HG02852 (cell line): ENCODE measurements around the gene NEK3.
"Not testable (repeated sequence)": the region's sequence is repeated elsewhere in the genome, so short reads cannot be mapped to it uniquely, and the experiment has no call there.

Source experiments
- ATAC-seq: cut with Tn5 transposase; IDR thresholded peaks from one replicate; pipeline ENCODE4 v1.9.1; 2021; ENCODE audit warnings: mild to moderate bottlenecking, moderate library complexity; ENCODE audit not compliant: unreplicated experiment

The NEK3 gene, protein sequence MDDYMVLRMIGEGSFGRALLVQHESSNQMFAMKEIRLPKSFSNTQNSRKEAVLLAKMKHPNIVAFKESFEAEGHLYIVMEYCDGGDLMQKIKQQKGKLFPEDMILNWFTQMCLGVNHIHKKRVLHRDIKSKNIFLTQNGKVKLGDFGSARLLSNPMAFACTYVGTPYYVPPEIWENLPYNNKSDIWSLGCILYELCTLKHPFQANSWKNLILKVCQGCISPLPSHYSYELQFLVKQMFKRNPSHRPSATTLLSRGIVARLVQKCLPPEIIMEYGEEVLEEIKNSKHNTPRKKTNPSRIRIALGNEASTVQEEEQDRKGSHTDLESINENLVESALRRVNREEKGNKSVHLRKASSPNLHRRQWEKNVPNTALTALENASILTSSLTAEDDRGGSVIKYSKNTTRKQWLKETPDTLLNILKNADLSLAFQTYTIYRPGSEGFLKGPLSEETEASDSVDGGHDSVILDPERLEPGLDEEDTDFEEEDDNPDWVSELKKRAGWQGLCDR

DNA sequence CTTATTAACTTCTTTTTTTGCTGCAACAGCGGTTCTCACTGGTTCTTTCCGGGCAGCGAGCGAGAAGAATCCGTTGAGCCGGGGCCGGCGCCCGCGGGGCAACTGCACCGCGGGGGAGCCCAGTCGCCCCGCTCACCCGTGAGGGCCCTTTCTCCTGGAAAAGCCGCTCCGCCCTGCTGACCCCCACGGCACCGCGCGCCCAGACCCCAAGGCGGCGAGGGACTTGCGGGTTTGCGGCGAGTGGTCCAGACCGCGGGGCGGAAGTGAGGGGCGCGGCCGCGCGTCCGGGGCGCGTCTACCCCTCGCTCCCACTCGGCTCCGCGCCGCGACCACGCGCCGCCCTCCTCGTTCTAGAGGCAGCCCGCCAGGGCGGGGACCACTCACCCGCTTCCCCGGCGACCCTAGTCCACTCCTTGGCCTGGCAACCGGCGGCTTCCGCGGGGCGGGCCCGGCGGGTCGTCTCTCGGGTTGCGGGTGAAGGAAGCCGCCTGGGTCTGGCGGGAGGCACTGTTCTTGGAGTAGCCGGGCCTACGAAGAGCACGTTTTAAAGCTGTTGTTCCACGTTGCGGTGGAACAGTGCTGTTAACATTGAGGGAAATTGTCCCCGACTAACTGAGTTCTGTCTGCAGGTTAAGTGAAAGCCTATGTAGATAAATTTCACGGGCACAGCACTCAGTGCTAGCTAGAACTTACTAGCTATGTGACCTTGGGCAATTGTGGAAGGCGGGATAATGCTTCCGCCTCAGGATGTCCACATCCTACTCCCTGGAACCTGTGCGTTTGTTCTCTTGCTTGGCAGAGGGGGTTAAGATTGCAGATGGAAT, at the start of gene NEK3:
NEK3 (minus strand) TSS at position 439 of the 824 bp plus-strand sequence. CDS start 3,406 bp downstream, outside the sequence.
- peak; percentile 73 for ATAC-seq

DNA sequence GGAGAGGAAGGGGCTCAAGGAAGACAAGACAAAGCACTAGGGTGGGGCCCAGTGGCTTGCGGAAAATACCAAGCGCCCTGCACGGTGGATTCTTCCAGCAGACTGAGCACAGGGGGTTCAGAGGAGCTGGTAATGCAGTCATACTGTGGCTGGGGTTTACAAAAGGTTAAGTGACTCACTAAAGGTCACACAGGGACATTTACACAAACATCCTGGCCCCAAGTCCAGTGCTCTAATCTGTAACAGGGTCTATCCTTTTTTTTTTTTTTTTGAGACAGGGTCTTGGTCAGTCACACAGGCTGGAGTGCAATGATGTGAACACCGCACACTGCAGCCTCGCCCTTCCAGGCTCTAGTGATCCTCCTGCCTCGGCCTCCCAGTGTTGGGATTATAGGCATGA, 49.0 kb upstream of the NEK3 start:
- not testable (repeated sequence) for ATAC-seq

DNA sequence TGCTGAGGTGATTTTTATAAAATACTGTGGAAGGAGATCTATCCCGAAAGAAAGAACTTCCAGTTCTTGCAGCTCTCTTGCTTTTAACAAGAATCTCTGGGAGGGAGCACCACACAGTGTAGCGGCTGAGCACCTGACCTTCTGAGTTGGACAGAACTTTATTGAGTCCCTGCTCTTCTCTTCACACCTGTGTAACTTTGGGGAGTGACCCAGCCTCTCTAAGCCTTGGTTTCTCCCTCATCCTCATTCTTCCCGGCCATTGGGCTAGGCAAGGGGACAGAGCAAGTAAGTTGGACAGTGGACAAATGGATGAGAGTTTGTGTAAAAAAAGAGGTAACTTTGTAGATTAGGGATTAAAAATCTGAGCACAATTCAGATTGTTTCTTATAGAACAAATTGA, 48.5 kb upstream of the NEK3 start:
- ATAC-seq, result not testable (repeated sequence)

DNA sequence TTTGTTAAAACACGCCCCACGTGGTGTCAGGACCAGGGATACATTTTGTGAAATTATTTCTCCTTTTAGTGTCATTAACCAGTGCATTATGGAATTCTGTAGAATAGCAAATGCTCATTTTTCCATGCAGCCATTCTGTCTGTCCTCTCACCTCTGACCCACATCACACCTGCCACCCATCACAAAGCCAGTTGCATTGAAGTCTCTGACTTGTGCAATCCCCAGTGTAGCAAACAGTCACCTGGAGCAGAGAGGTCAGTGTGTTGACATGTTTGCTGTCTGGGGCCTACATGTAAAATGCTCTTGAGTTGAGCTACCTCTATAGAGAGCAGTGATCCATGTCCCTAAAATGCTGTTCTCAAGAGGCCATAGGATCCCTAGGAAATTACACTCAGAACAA, 47.9 kb upstream of the NEK3 start:
- not testable (repeated sequence) for ATAC-seq

DNA sequence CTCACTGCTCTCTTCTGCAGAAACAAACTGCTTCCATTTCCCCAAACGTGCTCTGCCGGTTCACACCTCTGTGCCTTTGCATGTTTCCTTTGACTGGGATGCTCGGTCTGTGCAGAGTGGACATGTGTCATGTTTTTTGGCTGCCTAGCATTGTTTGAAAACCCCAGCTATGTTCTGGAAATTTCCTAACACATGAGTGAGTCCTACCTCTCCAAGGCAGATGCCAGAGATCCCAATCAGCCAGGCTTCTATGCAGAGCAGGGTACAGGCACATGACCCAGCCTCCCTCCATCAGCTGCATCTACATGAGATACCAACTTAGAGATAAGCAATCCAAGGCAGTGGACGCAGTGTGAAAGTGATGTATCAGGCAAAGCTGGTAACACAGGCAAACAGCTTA, 45.1 kb upstream of the NEK3 start:
- not testable (repeated sequence) for ATAC-seq

DNA sequence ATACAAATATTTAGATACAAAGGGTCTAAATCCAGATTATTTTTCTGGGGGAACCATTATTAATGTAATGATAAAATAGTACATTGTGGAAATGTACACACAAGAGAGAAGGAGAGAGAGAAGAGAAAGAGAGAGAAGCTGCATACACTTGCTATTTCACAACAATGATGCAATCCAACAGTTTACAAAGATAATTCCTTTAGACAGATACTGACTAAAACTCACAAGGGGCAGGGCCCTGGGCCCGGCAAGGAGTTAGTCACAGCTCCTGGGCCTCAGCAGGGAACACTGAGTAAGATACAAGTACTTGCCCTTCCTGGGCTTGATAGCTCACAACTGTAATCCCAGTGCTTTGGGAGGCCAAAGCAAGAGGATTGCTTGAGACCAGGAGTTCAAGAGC, 44.5 kb upstream of the NEK3 start:
- not testable (repeated sequence) for ATAC-seq

DNA sequence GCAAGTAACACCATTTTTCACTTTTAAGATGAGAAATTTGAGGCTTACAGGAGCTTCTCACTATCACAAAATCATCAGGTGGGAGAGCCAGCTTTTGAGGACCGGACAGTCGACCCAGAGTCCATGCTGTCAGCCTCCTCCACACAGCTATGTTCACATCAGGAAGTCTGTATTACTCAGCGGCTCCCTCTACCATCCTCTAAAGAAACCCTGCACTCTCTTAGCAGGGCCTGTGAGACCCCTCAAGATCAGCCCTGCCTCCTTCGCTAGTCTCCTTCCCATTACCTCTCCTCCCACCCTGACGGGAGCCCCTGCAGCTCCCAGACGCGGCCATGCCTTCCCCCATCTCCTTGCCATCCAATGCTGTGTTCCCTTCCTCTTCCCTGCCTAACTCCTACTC, 43.1 kb upstream of the NEK3 start:
- not testable (repeated sequence) for ATAC-seq

DNA sequence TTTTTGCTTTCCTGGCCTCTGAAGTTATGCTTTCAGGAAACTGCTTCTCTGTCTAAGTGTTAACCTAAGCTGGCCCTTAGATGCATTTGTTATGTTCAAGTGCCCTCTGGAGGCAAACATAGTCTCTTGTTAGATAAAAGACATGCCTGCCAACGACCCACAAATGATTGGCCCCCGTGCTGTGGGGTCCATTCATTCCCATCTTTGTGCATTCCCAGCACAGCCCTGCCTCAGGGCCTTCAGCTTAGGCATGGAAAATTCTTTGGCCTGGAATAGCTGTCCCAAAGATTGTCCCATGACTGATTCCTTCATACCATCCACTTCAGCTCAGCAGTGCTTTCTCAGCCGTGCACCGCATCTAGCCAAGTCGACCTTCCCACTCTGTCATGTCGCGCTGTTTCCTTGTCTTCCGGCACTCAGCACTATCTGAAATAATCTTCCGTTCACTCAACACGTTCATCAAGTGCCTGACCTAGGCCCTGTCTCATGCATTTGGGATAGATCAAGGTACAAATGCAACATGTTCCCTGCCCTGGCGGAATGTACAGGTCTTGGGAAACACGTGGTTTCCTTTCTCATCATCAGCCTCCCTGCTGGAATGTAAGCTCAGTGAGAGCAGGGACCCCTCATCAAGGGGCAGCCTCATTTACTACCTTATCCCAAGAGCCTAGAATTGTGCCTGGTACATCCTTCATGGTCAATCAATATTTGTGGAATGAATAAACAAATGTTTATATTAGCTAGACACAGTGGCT, 42.2 kb upstream of the NEK3 start:
- ATAC-seq, result not testable (repeated sequence)

DNA sequence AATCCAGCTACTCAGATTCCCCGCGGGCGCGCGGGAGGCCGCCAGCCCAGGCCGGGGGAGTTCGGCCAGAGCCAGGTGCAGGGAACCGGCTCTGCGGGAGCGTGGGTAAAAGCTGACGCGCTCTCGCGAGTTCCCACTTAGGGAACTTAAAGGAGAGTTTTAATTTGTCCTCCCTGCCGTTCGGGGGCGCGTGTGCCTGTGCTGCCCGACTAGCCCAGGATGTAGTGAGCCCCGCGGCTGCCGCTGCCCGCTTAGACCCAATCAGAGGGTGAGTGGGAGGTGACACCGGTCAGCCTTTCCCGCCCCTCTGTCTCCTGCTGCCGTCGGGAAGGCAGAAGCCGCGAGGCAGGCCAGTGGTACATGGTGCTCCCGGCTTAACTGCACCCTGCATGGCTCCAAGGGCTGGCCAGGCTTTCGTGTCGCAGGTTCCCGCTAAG, 36.0 kb upstream of the NEK3 start:
- peak; percentile 65 for ATAC-seq

DNA sequence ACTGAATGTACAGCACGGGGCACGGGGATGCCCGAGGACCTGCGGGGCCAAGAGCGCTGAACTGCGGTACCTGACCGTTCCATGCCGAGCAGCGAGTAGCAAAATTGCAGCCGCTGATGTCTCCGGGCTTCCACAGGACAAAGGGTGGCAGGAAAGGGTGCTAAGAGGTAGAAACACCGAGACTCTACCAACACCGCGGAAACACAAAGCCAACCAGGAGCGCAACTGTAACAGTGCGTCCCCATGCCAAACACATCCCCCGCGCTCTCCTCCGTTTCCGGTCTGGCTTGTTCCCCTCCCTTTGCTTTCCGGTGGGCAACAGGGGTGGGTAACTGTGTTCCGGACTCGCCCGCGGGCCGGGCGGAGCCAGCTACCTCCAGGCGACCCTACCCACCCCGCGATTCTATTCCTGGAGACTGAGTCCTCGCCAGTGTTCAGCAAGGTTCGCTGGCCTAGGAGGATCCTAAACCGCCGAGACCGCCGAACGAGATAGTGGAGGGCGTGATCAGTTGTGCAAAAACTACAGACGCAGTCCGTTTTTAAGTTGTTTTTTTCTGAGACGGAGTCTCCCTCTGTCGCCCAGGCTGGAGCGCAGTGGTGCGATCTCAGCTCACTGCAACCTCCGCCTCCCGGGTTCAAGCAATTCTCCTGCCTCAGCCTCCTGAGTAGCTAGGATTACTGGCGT, 34.9 kb upstream of the NEK3 start:
- ATAC-seq, result peak; percentile 77

DNA sequence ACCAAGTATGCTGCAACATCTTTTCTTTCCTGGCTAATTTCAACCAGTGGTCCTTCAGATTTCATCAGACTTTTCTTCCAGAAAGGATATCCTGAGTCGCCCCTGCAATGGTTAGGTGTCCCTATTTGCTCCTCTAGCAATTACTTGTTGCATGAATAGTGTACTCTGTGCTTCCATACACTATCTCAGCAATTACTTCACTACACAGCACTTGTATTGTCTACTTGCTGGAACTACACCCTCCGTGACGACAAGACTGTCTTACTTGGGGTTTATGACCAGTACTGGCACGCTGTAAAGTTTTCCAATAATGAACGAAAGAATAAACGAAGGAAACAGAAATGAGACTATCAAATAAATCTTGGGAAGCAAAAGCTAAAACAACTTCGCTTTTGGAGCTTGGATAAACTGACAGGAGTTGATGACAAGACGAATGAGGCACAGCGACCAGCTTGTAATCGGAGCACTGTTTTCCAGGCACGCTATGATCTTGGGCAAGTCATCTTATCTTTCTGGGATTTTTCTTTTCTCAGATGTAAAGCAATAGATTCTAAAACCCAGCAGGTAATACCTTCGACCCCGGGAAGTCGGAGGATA, 34.3 kb upstream of the NEK3 start:
- ATAC-seq, result not testable (repeated sequence)

DNA sequence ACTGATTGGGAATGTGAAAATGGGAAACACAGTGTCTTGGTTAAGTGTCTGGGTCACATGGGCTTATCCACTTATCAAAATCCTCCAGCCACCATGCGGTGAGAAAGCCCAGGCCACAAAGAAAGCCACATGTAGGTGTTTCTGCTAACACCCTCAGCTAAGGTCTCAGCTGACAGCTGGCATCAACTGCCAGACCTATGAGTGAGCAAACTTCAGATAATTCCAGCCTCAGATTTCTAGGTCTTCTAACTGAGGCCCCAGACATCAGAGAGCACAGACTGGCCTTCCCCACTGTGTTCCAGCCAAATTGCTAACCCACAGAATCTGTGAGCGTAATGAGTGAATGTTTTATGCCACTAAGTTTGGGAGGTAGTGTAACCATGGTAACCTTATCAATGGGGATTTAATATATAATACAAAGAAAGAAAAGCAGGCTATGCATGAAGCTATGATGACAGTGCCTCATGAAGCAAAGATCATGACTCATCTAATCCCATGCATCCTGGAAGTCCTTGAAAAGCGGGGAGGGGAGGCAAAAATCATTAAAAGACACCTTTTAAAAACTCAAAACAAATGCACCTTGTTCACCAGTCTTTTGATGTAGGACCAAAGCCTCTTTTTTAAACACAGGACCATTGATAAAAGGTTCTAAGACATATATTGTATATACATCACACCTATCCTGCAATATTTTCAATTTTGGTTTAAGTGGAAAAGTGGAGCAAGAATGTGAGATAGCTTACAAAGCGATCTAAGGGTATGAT, 28.2 kb upstream of the NEK3 start:
- peak; percentile 72 for ATAC-seq

DNA sequence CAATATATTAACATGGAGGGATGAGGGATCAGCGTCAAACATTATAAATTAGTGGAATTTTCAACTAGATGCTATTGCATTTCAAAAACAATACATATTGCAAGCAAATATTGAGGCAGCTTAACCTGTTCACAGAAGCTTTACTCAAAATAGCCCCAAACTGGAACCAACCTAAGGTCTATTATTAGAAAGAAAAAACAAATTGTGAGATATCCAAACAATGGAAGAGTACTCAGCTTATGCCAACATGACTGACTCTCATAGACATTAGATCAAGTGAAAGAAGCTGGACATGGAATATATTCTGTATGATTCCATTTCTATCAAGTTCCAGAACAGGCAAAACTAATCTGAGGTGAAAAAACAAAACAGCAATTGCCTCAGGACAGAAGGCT, 27.6 kb upstream of the NEK3 start:
- ATAC-seq, result no peak

DNA sequence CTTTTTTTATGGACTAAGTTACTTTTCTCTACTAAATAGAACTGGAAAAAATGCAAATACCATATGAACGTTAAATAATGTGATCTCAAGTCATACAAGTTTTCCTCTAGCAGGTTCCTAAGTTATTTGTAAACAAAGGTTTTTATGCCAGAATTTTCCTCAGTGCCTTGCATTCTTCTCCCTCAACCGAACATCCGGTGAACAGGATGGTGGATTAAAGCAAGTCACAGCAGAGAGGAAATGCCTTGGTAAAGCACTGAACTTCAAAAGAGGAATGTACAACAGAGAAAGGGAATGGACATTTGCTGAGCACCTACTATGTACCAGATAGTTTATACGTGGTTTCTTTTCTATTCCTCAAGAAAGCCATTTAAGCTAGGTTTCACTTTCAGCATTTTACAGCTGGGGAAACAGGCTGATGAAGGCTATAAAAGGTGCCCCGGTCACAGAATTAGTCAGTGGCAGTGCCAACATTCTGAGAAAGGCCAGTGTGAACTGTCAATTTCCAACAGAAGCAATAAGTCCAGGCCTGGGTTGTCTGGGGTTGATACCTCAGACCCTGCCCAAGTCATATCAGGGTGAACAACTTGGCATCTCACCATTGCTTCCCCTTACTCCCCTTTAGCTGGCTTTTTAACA, 22.0 kb upstream of the NEK3 start:
- not testable (repeated sequence) for ATAC-seq

DNA sequence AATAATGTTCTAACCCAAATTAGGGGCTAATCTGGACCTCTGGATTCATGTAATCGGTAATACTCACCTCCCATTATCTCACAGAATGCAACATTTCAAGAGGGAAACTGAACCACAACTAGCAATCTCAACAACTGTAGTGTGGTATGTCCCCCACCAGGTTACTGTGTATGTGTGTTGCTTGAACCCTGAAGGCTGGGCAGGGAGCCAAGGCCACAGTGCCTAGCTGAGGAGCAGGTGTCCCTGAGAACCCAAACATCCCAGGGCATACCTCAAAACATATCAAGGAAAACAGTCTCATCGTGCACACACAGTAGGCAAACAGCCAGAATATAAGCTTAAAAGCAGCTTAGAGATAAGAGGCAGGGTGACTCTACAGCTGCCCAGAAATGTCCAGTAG, 20.5 kb upstream of the NEK3 start:
- ATAC-seq, result no peak

DNA sequence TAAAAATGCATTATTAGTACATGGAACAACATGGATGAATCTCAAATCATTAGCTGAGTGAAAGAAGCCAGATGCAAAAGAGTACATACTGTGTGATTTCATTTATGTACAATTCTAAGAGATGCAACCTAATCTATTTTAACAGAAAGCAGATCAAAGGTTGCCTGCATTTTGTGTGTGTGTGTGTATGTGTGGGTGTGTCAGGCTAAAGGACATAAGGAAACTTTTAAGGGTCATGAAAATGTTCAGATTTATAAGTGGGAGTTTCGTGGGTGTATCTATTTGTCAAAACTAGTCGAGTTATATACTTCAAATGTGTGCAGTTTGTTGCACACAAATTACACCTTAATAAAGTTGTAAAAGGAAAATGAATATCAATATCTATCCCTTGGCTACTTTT, 17.9 kb upstream of the NEK3 start:
- ATAC-seq, result no peak

DNA sequence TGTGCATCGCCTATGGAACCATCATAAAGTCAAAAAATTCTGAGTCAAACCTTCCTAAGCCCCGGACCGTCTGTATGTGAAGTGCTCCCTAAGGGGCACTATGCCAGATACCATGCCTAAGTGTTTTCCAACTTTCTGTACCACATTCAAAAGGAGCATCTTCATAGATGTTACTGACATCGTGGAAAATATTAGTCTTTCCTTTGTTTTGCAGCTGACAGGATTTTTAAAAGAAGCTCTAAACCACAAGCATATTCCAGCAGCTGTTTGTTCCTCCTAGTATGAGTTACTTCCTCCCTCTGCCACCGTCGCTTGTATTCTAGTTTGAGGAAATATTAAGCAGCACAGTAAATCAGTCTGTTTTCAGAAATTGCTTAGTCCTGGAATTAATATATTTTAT, 14.6 kb upstream of the NEK3 start:
- not testable (repeated sequence) for ATAC-seq

DNA sequence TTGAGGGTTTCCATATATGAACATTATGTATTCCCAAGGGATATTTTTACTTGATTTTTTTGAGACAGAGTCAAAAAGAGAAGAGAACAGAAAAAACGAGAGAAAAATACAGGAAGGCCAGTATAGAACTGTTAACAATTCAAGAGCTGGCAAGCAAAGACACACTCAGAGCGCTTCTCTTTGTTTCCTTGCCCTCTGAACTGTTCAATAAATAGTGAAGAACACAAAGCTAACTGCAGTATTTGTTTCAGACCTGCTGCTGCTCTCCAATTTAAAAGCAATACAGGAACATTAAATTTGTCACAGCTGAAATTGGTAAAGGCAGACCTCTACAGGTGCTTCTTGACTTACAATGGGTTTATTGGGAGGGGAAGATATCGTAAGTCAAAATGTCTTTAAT, 14.0 kb upstream of the NEK3 start:
- no peak for ATAC-seq

DNA sequence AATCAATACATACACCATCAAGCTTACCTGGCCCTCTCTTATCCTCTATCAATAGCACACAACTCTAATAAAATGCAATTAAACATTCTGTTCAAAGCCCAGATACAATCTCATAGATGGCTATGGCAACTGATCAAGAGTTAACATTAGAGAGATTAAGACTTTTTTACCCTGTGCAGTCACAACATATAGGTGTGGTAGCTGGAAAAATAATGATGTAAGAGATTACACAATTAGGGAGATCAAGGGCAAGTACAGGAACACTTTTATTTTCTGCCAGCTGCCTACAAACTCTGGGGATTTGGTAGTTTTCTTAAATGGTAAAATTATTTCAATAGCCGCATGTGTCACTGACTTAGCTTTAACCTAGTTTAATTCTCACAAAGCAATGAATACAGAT, 12.3 kb upstream of the NEK3 start:
- ATAC-seq, result not testable (repeated sequence)
